Measurements from ENCODE around the gene CISD1. TPM values are rescaled to one million over a fixed set of nuclear protein-coding genes. Genes with fewer than 3 reads are reported as not detected.
"Not testable (repeated sequence)": the region's sequence is repeated elsewhere in the genome, so short reads cannot be mapped to it uniquely, and the experiment has no call there.

Gene CISD1
- total and polyA plus RNA-seq, 2 donors (not counting 3 experiments of a cell fraction or from before 2014, with no cell fraction given): 25.5 to 53.0 TPM

DNA sequence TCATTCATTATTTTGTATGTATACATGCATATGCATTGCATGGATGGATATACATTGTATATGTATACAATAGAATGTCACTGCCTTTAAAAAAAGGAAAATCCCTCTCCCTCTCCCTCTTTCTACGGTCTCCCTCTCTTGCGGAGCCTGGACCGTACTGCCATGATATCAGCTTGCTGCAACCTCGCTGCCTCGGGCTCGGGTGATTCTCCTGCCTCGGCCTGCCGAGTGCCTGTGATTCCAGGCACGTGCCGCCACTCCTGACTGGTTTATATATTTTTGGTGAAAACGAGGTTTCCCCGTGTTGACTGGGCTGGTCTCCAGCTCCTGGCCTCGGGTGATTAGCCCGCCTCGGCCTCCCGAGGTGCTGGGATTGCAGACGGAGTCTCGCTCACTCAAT lies 25.7 kb upstream of the CISD1 start:
- intact Hi-C loops (cut with micrococcal nuclease): no loop called here
- H3K4me2 ChIP-seq (ENCODE audit: insufficient read depth, low read length): no peak overlapping the region
- no peaks in the 10 kb centered on the region for H3K27me3 ChIP-seq (ENCODE audit: control insufficient read depth in 2 of 2, insufficient read depth in 2 of 2, low read length in 2 of 2)
- POLR2A ChIA-PET: no interaction called here
- FAIRE-seq: no peak
- H3K9ac ChIP-seq (replicated peaks; ENCODE audit: extremely low read depth, insufficient read depth, low read length): no peak overlapping the region
- no peak overlapping the region for H3K4me3 ChIP-seq (replicated peaks in 1 of 3; ENCODE audit: insufficient read depth in 1 of 3, low read depth in 1 of 3, low read length in 3 of 3)
- H3K79me2 ChIP-seq (ENCODE audit: control insufficient read depth, insufficient read depth, low read length): peaks cover 27% of the 10 kb centered on the region
- H3K27ac ChIP-seq (ENCODE audit: insufficient read depth, low read depth, low read length): no peak overlapping the region
- CTCF ChIA-PET: no interaction called here
- TF ChIP-seq FOS (IDR thresholded peaks at IDR 0.05; ENCODE audit: borderline replicate concordance, insufficient read depth, low read length) (no peak), EZH2 (IDR thresholded peaks at IDR 0.05; ENCODE audit: borderline replicate concordance, low read depth, low read length, severe bottlenecking) (no peak), GATA2 (IDR thresholded peaks at IDR 0.05; ENCODE audit: insufficient read depth, insufficient read length, low read depth, low read length) (no peak), POLR2A (IDR thresholded peaks at IDR 0.05; ENCODE audit: low read depth, low read length) (no peak), JUN (IDR thresholded peaks at IDR 0.05; ENCODE audit: borderline replicate concordance, insufficient read depth, insufficient read length, low read depth) (no peak), MYC (IDR thresholded peaks at IDR 0.05; ENCODE audit: low read depth, low read length) (no peak), POLR2AphosphoS5 (IDR thresholded peaks at IDR 0.05; ENCODE audit: insufficient read depth, low read depth, low read length) (no peak)
- TF ChIP-seq, protein P1, sequence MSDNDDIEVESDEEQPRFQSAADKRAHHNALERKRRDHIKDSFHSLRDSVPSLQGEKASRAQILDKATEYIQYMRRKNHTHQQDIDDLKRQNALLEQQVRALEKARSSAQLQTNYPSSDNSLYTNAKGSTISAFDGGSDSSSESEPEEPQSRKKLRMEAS (IDR thresholded peaks at IDR 0.05; ENCODE audit: insufficient read depth, insufficient read length): no peak
- TF ChIP-seq, protein P2, sequence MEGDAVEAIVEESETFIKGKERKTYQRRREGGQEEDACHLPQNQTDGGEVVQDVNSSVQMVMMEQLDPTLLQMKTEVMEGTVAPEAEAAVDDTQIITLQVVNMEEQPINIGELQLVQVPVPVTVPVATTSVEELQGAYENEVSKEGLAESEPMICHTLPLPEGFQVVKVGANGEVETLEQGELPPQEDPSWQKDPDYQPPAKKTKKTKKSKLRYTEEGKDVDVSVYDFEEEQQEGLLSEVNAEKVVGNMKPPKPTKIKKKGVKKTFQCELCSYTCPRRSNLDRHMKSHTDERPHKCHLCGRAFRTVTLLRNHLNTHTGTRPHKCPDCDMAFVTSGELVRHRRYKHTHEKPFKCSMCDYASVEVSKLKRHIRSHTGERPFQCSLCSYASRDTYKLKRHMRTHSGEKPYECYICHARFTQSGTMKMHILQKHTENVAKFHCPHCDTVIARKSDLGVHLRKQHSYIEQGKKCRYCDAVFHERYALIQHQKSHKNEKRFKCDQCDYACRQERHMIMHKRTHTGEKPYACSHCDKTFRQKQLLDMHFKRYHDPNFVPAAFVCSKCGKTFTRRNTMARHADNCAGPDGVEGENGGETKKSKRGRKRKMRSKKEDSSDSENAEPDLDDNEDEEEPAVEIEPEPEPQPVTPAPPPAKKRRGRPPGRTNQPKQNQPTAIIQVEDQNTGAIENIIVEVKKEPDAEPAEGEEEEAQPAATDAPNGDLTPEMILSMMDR (IDR thresholded peaks at IDR 0.05; ENCODE audit: extremely low read depth in 1 of 2, insufficient read depth in 1 of 2, low read depth in 1 of 2, low read length in 2 of 2): no peak
- dilution Hi-C loops (cut with MboI; ENCODE audit: extremely low pct_ligation_motif_present, low sequenced_read_pairs): no loop called here
- no peaks in the 10 kb centered on the region for H3K9me3 ChIP-seq (replicated peaks; ENCODE audit: control insufficient read depth, insufficient read depth, low read length)
- no TSS peak for BruUV-seq (replicated peaks)
- H2AFZ ChIP-seq (ENCODE audit: low read depth, low read length): no peak overlapping the region
- peaks cover 31% of the 10 kb centered on the region for H3K4me1 ChIP-seq (ENCODE audit: control insufficient read depth, extremely low read depth, insufficient read depth, low read length)
- H3K36me3 ChIP-seq (ENCODE audit: control insufficient read depth in 2 of 2, extremely low read depth in 1 of 2, insufficient read depth in 2 of 2, low read length in 2 of 2): no peaks in the 10 kb centered on the region
- H3K9me1 ChIP-seq (replicated peaks; ENCODE audit: control insufficient read depth, extremely low read depth, insufficient read depth, low read length): no peaks in the 10 kb centered on the region
- DNase-seq (ENCODE audit: low read depth, low spot score): no peak
- no peaks in the 10 kb centered on the region for H4K20me1 ChIP-seq (replicated peaks; ENCODE audit: control insufficient read depth, extremely low read depth, insufficient read depth, low read length)

DNA sequence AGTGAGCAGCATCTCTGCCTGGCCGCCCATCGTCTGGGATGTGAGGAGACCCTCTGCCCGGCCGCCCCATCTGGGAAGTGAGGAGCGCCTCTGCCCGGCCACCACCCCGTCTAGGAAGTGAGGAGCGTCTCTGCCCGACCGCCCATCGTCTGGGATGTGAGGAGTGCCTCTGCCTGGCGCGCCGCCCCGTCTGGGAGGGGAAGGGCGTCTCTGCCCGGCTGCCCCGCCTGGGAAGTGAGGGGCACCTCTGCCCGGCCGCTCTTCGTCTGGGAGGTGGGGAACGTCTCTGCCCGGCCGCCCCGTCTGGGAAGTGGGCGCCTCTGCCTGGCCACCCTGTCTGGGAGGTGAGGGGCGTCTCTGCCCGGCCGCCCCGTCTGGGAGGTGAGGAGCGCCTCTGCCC lies 25.2 kb upstream of the CISD1 start:
- BruUV-seq (replicated peaks); DNase-seq (ENCODE audit: low read depth, low spot score); H3K27ac ChIP-seq (ENCODE audit: insufficient read depth, low read depth, low read length); POLR2A ChIA-PET; H3K4me2 ChIP-seq (ENCODE audit: insufficient read depth, low read length); H3K27me3 ChIP-seq (ENCODE audit: control insufficient read depth in 2 of 2, insufficient read depth in 2 of 2, low read length in 2 of 2); H3K4me3 ChIP-seq (replicated peaks in 1 of 3; ENCODE audit: insufficient read depth in 1 of 3, low read depth in 1 of 3, low read length in 3 of 3); dilution Hi-C loops (cut with MboI; ENCODE audit: extremely low pct_ligation_motif_present, low sequenced_read_pairs); H3K9me3 ChIP-seq (replicated peaks; ENCODE audit: control insufficient read depth, insufficient read depth, low read length); H4K20me1 ChIP-seq (replicated peaks; ENCODE audit: control insufficient read depth, extremely low read depth, insufficient read depth, low read length); H3K9ac ChIP-seq (replicated peaks; ENCODE audit: extremely low read depth, insufficient read depth, low read length); H2AFZ ChIP-seq (ENCODE audit: low read depth, low read length); intact Hi-C loops (cut with micrococcal nuclease); CTCF ChIA-PET; H3K36me3 ChIP-seq (ENCODE audit: control insufficient read depth in 2 of 2, extremely low read depth in 1 of 2, insufficient read depth in 2 of 2, low read length in 2 of 2); H3K9me1 ChIP-seq (replicated peaks; ENCODE audit: control insufficient read depth, extremely low read depth, insufficient read depth, low read length); FAIRE-seq: not testable (repeated sequence)
- Histone ChIP-seq H3K79me2 (ENCODE audit: control insufficient read depth, insufficient read depth, low read length) (peaks cover 22% of the 10 kb centered on the region), H3K4me1 (ENCODE audit: control insufficient read depth, extremely low read depth, insufficient read depth, low read length) (peaks cover 26% of the 10 kb centered on the region)

DNA sequence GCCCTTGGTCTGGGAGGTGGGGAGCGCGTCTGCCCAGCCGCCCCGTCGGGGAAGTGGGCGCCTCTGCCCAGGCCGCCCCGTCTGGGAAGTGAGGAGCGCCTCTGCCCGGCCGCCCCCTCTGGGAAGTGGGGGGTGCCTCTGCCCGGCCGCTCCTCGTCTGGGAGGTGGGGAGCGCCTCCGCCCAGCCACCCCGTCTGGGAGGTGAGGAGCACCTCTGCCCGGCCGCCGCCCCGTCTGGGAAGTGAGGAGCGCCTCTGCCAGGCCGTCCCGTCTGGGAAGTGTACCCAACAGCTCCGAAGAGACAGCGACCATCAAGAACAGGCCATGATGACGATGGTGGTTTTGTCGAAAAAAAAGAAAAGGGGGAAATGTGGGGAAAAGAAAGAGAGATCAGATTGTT lies 24.7 kb upstream of the CISD1 start:
- H3K27me3 ChIP-seq (ENCODE audit: control insufficient read depth in 2 of 2, insufficient read depth in 2 of 2, low read length in 2 of 2); H2AFZ ChIP-seq (ENCODE audit: low read depth, low read length); H3K9me3 ChIP-seq (replicated peaks; ENCODE audit: control insufficient read depth, insufficient read depth, low read length); H3K4me3 ChIP-seq (replicated peaks in 1 of 3; ENCODE audit: insufficient read depth in 1 of 3, low read depth in 1 of 3, low read length in 3 of 3); intact Hi-C loops (cut with micrococcal nuclease); H3K4me2 ChIP-seq (ENCODE audit: insufficient read depth, low read length); BruUV-seq (replicated peaks); H3K9me1 ChIP-seq (replicated peaks; ENCODE audit: control insufficient read depth, extremely low read depth, insufficient read depth, low read length); H3K27ac ChIP-seq (ENCODE audit: insufficient read depth, low read depth, low read length); H3K9ac ChIP-seq (replicated peaks; ENCODE audit: extremely low read depth, insufficient read depth, low read length); dilution Hi-C loops (cut with MboI; ENCODE audit: extremely low pct_ligation_motif_present, low sequenced_read_pairs); DNase-seq (ENCODE audit: low read depth, low spot score); H4K20me1 ChIP-seq (replicated peaks; ENCODE audit: control insufficient read depth, extremely low read depth, insufficient read depth, low read length); FAIRE-seq; CTCF ChIA-PET; POLR2A ChIA-PET; H3K36me3 ChIP-seq (ENCODE audit: control insufficient read depth in 2 of 2, extremely low read depth in 1 of 2, insufficient read depth in 2 of 2, low read length in 2 of 2): not testable (repeated sequence)
- Histone ChIP-seq H3K79me2 (ENCODE audit: control insufficient read depth, insufficient read depth, low read length) (peaks cover 19% of the 10 kb centered on the region), H3K4me1 (ENCODE audit: control insufficient read depth, extremely low read depth, insufficient read depth, low read length) (peaks cover 21% of the 10 kb centered on the region)
